Right lobe of liver (tissue), 6 donors: Measurements from ENCODE around the gene HOXB8. TPM values are rescaled to one million over a fixed set of nuclear protein-coding genes. Genes with fewer than 3 reads are reported as not detected.
A peak's percentile ranks its signal among the peaks of the same experiment; 100 is the strongest.

Experiments
- ATAC-seq, 4 donors: fragments of 200-7000 bp; cut with Tn5 transposase; one replicate each; pipeline ENCODE4 v1.9.1; 2020; ENCODE audit warnings: mild to moderate bottlenecking in 4 of 4, moderate library complexity in 4 of 4
- DNase-seq, 3 donors: peaks; one replicate each; pipeline ENCODE4 v3.0.0-alpha.2; 2020
- H3K27ac ChIP-seq, 3 donors: fragments of 200-600 bp; one replicate each; pipeline ENCODE4 v1.8.0; 2022
- H3K27me3 ChIP-seq, 2 donors: fragments of 200-600 bp; one replicate each; pipeline ENCODE4 v1.8.0; 2022
- H3K36me3 ChIP-seq, 4 donors: fragments of 200-600 bp; sonication (generic) in 1 of 4; one replicate each; pipeline versions ENCODE4 v1.5.1 to v1.8.0; 2017 to 2022; ENCODE audit warnings: control low read depth in 1 of 4
- H3K4me1 ChIP-seq, 4 donors: fragments of 200-600 bp; sonication (generic) in 1 of 4; one replicate each; pipeline versions ENCODE4 v1.5.1 to v1.8.0; 2017 to 2022; ENCODE audit warnings: control low read depth in 1 of 4
- H3K4me3 ChIP-seq, 3 donors: fragments of 200-600 bp; one replicate each; pipeline ENCODE4 v1.8.0; 2022
- H3K9me3 ChIP-seq, 4 donors: fragments of 200-600 bp; sonication (generic) in 1 of 4; one replicate each; pipeline versions ENCODE4 v1.5.1 to v1.8.0; 2017 to 2022; ENCODE audit warnings: control low read depth in 1 of 4
- POLR2A ChIP-seq: fragments of 450-650 bp; IDR thresholded peaks from one replicate; pipeline ENCODE4 v1.6.1; 2017; ENCODE audit warnings: antibody characterized with exemption, mild to moderate bottlenecking
- WGBS: methylation state at CpG from one replicate; pipeline ENCODE4 v1.1.6; 2018; ENCODE audit warnings: low coverage, low lambda C conversion rate; ENCODE audit not compliant: insufficient coverage; ENCODE audit errors: missing lambda C conversion rate; 5-methylcytosine and 5-hydroxymethylcytosine counted together
- intact Hi-C, 2 donors: fragments of 100-400 bp; cut with DNase I; formaldehyde crosslinking; loops; one replicate each; pipeline versions ENCODE4 v1.11.2 to v1.14.1; 2022
- total RNA-seq, 6 experiments: library from RNA; depleted of rRNA in 2 of 6; stranded (reverse); fragments of >200 nt in 2 of 6; fragmentation: NEBNext Ultra II Directional in 3 of 6; extraction: Animal tissue kit (Norgen Biotek cat#: 25700) in 3 of 6; gene quantifications; one replicate each; pipeline versions ENCODE4 v1.1.0 to v1.2.4, GENCODE V29; 2016 to 2023
- TF ChIP-seq, protein P1 (sequence below), 4 donors: fragments of 200-600 bp in 3 of 4; fragments of 450-650 bp in 1 of 4; IDR thresholded peaks; one replicate each; pipeline versions ENCODE4 v1.5.1 to v1.8.0; 2016 to 2022; ENCODE audit warnings: antibody characterized with exemption in 4 of 4, mild to moderate bottlenecking in 2 of 4
- donor health status: DM: no; HTN: yes; CAD: no.
- donor health status: DM: no; HTN: no; CAD: no.
- donor health status: DM: no; HTN: no; CAD: no.
- donor health status: DM: no; HTN: yes; CAD: no.
- donor health status: DM: no; HTN: yes; CAD: no.

HOXB8 gene
- total RNA-seq, 6 experiments from 2014 or later = not detected

DNA sequence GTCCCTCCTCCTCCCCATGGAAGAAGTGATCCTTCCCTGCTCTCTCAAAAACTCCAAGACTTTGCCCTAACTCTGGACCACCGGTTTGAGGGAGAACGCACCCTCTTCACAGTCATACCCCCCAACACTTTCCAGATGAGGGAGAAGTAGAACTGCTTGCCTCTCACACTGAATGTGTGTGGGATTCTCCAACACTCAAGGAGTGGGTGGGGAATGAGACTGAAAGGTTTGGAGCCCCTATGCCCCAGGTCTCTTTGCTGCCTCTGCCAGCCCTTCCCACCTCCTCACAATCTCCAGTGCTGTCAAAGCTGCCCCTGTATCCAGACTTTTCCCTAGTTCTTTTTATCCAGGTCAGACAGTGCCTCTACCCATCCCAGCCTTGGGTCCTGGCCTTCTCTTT, 48.4 kb downstream of the HOXB8 start:
- WGBS = 17% methylated on average over 2 of the region's 2 CpGs
- H3K9me3 ChIP-seq = no peaks in the 10 kb centered on the region
- H3K4me3 ChIP-seq = no peak overlapping the region
- intact Hi-C loops = no loop called here
- DNase-seq = no peak
- no peak overlapping the region for H3K27ac ChIP-seq
- H3K36me3 ChIP-seq = no peaks in the 10 kb centered on the region
- TF ChIP-seq, protein P1, sequence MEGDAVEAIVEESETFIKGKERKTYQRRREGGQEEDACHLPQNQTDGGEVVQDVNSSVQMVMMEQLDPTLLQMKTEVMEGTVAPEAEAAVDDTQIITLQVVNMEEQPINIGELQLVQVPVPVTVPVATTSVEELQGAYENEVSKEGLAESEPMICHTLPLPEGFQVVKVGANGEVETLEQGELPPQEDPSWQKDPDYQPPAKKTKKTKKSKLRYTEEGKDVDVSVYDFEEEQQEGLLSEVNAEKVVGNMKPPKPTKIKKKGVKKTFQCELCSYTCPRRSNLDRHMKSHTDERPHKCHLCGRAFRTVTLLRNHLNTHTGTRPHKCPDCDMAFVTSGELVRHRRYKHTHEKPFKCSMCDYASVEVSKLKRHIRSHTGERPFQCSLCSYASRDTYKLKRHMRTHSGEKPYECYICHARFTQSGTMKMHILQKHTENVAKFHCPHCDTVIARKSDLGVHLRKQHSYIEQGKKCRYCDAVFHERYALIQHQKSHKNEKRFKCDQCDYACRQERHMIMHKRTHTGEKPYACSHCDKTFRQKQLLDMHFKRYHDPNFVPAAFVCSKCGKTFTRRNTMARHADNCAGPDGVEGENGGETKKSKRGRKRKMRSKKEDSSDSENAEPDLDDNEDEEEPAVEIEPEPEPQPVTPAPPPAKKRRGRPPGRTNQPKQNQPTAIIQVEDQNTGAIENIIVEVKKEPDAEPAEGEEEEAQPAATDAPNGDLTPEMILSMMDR (IDR thresholded peaks at IDR 0.05) = no peak
- no peak for TF ChIP-seq POLR2A
- no peaks in the 10 kb centered on the region for H3K4me1 ChIP-seq
- no peak for ATAC-seq
- H3K27me3 ChIP-seq = peaks cover 0 to 7% of the 10 kb centered on the region in 2 donors

DNA sequence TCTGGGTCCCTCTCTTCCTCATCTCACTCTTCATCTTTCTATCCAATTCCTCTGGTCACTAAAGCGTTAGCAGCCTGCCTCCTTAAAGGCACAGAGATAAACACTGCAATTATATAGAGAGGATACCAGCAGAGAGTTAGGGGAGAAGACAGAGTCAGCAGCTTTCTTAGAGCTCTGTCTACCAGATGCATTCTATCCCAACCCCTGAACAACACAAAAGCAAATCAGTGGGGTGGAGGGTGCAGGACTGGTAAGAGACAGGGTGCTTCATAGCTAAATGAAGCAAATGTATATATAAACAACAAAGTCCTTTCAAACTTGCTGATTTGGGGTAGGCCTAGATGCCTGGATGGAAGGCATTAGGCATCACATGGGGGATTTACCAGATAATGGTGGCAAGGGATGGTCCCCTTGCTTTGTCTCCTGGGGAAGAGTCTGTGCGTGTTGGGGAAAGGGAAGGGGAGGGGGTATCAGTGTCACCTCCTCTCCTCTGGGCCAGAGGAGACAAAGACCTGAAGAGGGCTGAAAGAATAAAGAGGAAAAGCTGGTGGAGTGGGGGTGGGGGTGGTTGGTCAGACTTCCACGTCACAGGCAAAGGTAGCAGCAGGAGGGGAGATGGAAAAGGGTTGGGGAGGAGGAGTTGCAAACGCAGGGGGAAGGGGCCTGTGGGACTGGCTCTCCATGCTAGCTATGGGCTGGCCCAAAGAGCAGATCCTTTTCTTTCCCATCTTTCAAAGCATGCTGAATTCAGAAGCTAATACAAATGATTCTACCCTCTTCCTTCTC, 49.0 kb downstream of the HOXB8 start:
- ATAC-seq (no peak), DNase-seq (no peak)
- H3K27me3 ChIP-seq = peaks cover 0 to 7% of the 10 kb centered on the region in 2 donors
- H3K4me1 ChIP-seq = no peaks in the 10 kb centered on the region
- no peak for TF ChIP-seq POLR2A
- TF ChIP-seq, protein P1 (IDR thresholded peaks at IDR 0.05) = no peak
- WGBS = 27% methylated on average over 4 of the region's 4 CpGs
- H3K9me3 ChIP-seq = no peaks in the 10 kb centered on the region
- no peak overlapping the region for H3K4me3 ChIP-seq
- intact Hi-C loops = no loop called here
- H3K36me3 ChIP-seq = no peaks in the 10 kb centered on the region
- H3K27ac ChIP-seq = no peak overlapping the region

DNA sequence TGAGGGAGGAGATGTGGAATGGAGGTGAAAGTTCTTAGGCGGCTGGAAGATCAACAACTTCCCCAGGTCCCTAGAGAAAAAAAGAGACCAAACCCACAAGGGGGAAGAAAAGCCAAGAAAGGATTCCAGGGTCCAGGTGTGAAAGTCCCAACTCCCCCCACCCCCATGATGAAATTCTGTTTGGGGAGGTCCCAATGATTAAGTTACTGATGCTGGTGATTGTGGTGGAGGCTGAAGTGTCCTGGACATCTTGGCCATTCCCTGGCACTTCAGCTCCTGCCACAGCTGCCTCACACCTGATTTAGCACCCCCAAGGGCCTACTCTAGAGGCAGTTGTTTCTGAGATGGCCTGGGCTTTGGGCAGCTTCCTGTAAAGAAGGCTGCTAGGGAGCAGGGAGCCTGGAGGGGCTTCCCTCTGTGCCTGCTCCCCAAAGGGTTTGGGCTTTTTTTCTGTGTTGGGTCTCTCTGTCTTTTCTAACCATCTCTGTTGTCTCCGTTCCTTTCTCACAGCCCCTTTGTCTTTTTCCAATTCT, 50.0 kb downstream of the HOXB8 start:
- Histone ChIP-seq H3K9me3 (no peaks in the 10 kb centered on the region), H3K27me3 (peaks cover 0 to 7% of the 10 kb centered on the region in 2 donors), H3K4me3 (no peak overlapping the region), H3K4me1 (no peaks in the 10 kb centered on the region), H3K27ac (peak overlapping the region in 1 of 3 donors; percentile 47), H3K36me3 (no peaks in the 10 kb centered on the region)
- intact Hi-C loops = no loop called here
- ATAC-seq = no peak
- WGBS = 6% methylated on average over 2 of the region's 2 CpGs
- no peak for DNase-seq
- no peak for TF ChIP-seq POLR2A
- TF ChIP-seq, protein P1 (IDR thresholded peaks at IDR 0.05) = no peak

DNA sequence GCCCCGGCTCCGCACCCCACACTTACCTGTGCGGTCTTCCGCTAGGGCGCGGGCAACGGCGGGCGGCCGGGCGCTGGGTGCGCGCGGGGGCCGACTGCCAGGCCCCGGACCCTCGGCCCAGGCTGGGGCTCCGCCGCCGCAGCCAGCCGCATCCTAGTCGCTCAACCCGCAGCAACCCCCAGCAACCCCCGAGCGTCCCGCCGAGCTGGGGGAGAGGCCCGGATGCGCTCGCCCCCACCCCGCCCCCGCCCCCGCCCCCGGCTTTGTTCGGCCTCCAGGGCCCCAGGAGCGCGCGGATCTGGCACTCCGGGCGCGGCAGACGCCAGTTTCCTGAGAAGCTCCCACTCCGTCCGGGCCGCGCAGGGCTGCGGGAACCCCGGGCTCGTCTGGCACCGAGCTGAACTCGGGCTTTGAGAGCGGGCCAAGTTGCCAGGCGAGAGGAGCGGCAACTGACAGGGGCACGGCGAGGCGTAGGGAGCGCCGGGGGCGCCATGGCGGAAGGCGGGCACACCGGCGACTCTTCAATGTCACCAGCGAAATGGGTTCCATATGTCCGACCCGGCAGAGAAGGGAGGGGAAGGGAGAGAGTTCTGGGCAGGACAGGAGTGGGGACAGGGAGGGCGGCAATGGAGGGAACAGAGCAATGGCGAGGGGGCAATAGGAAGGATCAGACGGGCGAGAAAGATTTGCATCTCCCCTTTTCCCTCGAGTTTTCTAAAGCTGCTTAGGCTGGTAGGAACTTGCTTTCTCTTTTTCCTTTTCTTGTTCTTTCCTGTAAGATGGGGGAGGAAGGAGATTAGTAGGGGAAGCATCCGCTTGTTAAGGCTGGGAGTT, 50.7 kb downstream of the HOXB8 start:
- Histone ChIP-seq H3K27me3 (peaks cover 0 to 11% of the 10 kb centered on the region in 2 donors), H3K4me1 (no peaks in the 10 kb centered on the region), H3K9me3 (no peaks in the 10 kb centered on the region), H3K27ac (peak overlapping the region; percentile 29 to 47 (median 47)), H3K4me3 (peak overlapping the region in 1 of 3 donors; percentile 16), H3K36me3 (no peaks in the 10 kb centered on the region)
- DNase-seq (no peak), ATAC-seq (peak; percentile 30 to 37 (median 34))
- whole genome bisulfite sequencing = 7% methylated on average over 25 of the region's 73 CpGs
- intact Hi-C loops = no loop called here
- no peak for TF ChIP-seq POLR2A
- TF ChIP-seq, protein P1 (IDR thresholded peaks at IDR 0.05) = no peak
